Astrocyte (in vitro differentiated cells and primary cell): ENCODE measurements around the gene GLYATL3. TPM values are rescaled to one million over a fixed set of nuclear protein-coding genes. Genes with fewer than 3 reads are reported as not detected.
"Not testable (repeated sequence)": the region's sequence is repeated elsewhere in the genome, so short reads cannot be mapped to it uniquely, and the experiment has no call there.

Source experiments
- DNase-seq: peaks from one replicate; pipeline ENCODE4 v3.0.0-alpha.2; 2010; ENCODE audit warnings: low read depth
- FAIRE-seq: peaks from 2 replicates; lab custom pipeline; 2011; peaks lifted over from hg19 to GRCh38; lab: Jason Lieb, UNC
- H2AFZ ChIP-seq: 2 replicates; pipeline ENCODE4 v1.6.0; 2012; ENCODE audit warnings: low read depth, low read length, inconsistent platforms
- H3K27ac ChIP-seq: 2 replicates; pipeline ENCODE4 v1.5.1; 2011; ENCODE audit warnings: low read depth, low read length, inconsistent platforms
- H3K27me3 ChIP-seq: 2 replicates; pipeline ENCODE4 v1.6.0; 2011; ENCODE audit warnings: low read length, inconsistent platforms; ENCODE audit not compliant: insufficient read depth
- H3K36me3 ChIP-seq: 2 replicates; pipeline ENCODE4 v1.5.1; 2011; ENCODE audit warnings: low read length, inconsistent platforms; ENCODE audit not compliant: insufficient read depth
- H3K4me1 ChIP-seq: 2 replicates; pipeline ENCODE4 v1.5.1; 2011; ENCODE audit warnings: low read length, inconsistent platforms; ENCODE audit not compliant: insufficient read depth
- H3K4me2 ChIP-seq: 2 replicates; pipeline ENCODE4 v1.6.0; 2012; ENCODE audit warnings: low read length, inconsistent platforms
- H3K4me3 ChIP-seq: 2 replicates; pipeline ENCODE4 v1.5.1; 2011; ENCODE audit warnings: low read depth, mild to moderate bottlenecking, low read length, inconsistent platforms; ENCODE audit not compliant: insufficient read depth
- H3K79me2 ChIP-seq: 2 replicates; pipeline ENCODE4 v1.6.0; 2012; ENCODE audit warnings: mild to moderate bottlenecking, low read length, inconsistent platforms; ENCODE audit not compliant: insufficient read depth
- H3K9ac ChIP-seq: 2 replicates; pipeline ENCODE4 v1.6.0; 2012; ENCODE audit warnings: mild to moderate bottlenecking, low read length, inconsistent platforms
- H3K9me3 ChIP-seq: 2 replicates; pipeline ENCODE4 v1.5.1; 2012; ENCODE audit warnings: low read depth, mild to moderate bottlenecking, low read length, inconsistent platforms; ENCODE audit not compliant: insufficient read depth
- H4K20me1 ChIP-seq: 2 replicates; pipeline ENCODE4 v1.6.0; 2012; ENCODE audit warnings: low read length, inconsistent platforms; ENCODE audit not compliant: insufficient read depth
- H3K27ac Mint-ChIP-seq: one replicate; pipeline ENCODE4 v1.8.0; 2021; ENCODE audit warnings: mild to moderate bottlenecking, mixed read lengths; ENCODE audit not compliant: unreplicated experiment
- H3K27me3 Mint-ChIP-seq: one replicate; pipeline ENCODE4 v1.8.0; 2021; ENCODE audit warnings: low read depth, mixed read lengths; ENCODE audit not compliant: unreplicated experiment
- H3K36me3 Mint-ChIP-seq: one replicate; pipeline ENCODE4 v1.8.0; 2021; ENCODE audit warnings: low read depth, mixed read lengths; ENCODE audit not compliant: unreplicated experiment
- H3K4me1 Mint-ChIP-seq: one replicate; pipeline ENCODE4 v1.8.0; 2021; ENCODE audit warnings: low read depth, mixed read lengths; ENCODE audit not compliant: unreplicated experiment
- H3K4me3 Mint-ChIP-seq: one replicate; pipeline ENCODE4 v1.8.0; 2021; ENCODE audit warnings: mild to moderate bottlenecking, moderate library complexity, mixed read lengths; ENCODE audit not compliant: unreplicated experiment
- H3K9me3 Mint-ChIP-seq: one replicate; pipeline ENCODE4 v1.8.0; 2021; ENCODE audit warnings: mild to moderate bottlenecking, mixed read lengths; ENCODE audit not compliant: unreplicated experiment
- EZH2 ChIP-seq: IDR thresholded peaks from 2 replicates; pipeline ENCODE4 v1.6.1; 2012; ENCODE audit warnings: mild to moderate bottlenecking, low read length, inconsistent platforms; ENCODE audit not compliant: insufficient read depth
- total RNA-seq: library from RNA; stranded (reverse); gene quantifications from 2 replicates; pipeline ENCODE4 v1.2.1, GENCODE V29; 2021
- TF ChIP-seq, protein P1 (sequence below): IDR thresholded peaks from 2 replicates; pipeline ENCODE4 v1.5.1; 2011; ENCODE audit warnings: low read depth, mild to moderate bottlenecking, inconsistent platforms, low read length, moderate library complexity; ENCODE audit not compliant: insufficient read depth

GLYATL3 gene
- total RNA-seq, 1 donor from 2014 or later, result not detected

DNA sequence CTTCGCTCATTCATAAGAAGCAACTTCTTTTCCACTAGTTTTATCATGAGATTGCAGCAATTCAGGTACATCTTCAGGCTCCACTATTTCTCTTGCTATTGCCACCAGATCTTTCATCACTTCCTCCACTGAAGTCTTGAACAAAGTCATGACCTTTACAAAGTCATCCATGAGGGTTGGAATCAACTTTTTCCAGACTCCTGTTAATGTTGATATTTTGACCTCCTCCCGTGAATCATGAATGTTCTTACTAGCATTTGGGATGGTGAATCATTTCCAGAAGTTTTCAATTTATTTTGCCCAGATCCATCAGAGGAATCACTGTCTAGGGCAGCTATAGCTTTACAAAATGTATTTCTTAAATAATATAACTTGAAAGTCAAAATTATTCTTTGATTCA is 35.0 kb upstream of the GLYATL3 start:
- H3K9me3 Mint-ChIP-seq, result no peaks in the 10 kb centered on the region
- peaks cover 2% of the 10 kb centered on the region for H3K4me1 Mint-ChIP-seq

DNA sequence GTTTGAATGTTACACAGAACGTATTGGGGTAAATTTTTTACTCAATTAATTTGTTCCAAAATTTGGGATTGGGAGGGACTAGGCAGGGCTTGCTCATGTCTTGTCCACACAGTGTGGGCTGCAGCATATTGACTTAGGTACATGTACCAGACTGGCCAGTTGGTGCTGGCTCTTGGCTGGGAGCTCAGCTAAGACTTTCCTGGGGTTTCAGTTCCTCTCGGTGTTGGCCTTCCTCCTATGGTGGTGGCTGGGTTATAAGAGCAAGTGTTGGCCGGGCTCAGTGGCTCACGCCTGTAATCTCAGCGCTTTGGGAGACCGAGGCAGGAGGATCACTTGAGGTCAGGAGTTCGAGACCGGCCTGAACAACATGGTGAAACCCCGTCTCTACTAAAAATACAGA is 31.7 kb upstream of the GLYATL3 start:
- no peak overlapping the region for H3K27ac Mint-ChIP-seq
- no peaks in the 10 kb centered on the region for H3K27me3 Mint-ChIP-seq
- Histone ChIP-seq H3K9ac (no peak overlapping the region), H2AFZ (no peak overlapping the region), H3K4me3 (no peak overlapping the region), H3K4me2 (no peak overlapping the region), H3K27ac (no peak overlapping the region), H3K79me2 (peaks cover 50% of the 10 kb centered on the region), H4K20me1 (no peaks in the 10 kb centered on the region), H3K27me3 (no peaks in the 10 kb centered on the region), H3K4me1 (peaks cover 4% of the 10 kb centered on the region), H3K9me3 (no peaks in the 10 kb centered on the region), H3K36me3 (no peaks in the 10 kb centered on the region)
- H3K9me3 Mint-ChIP-seq, result no peaks in the 10 kb centered on the region
- H3K36me3 Mint-ChIP-seq, result no peaks in the 10 kb centered on the region
- no peaks in the 10 kb centered on the region for H3K4me1 Mint-ChIP-seq
- H3K4me3 Mint-ChIP-seq, result no peak overlapping the region
- DNase-seq (no peak), FAIRE-seq (no peak)
- TF ChIP-seq, protein P1, sequence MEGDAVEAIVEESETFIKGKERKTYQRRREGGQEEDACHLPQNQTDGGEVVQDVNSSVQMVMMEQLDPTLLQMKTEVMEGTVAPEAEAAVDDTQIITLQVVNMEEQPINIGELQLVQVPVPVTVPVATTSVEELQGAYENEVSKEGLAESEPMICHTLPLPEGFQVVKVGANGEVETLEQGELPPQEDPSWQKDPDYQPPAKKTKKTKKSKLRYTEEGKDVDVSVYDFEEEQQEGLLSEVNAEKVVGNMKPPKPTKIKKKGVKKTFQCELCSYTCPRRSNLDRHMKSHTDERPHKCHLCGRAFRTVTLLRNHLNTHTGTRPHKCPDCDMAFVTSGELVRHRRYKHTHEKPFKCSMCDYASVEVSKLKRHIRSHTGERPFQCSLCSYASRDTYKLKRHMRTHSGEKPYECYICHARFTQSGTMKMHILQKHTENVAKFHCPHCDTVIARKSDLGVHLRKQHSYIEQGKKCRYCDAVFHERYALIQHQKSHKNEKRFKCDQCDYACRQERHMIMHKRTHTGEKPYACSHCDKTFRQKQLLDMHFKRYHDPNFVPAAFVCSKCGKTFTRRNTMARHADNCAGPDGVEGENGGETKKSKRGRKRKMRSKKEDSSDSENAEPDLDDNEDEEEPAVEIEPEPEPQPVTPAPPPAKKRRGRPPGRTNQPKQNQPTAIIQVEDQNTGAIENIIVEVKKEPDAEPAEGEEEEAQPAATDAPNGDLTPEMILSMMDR, result no peak
- no peak for TF ChIP-seq EZH2

More for the DNA sequence above, 35.0 kb upstream of the GLYATL3 start:
- Histone ChIP-seq H3K9me3 (no peaks in the 10 kb centered on the region), H3K27ac (no peak overlapping the region), H2AFZ (no peak overlapping the region), H3K4me1 (peaks cover 4% of the 10 kb centered on the region), H3K9ac (no peak overlapping the region), H4K20me1 (no peaks in the 10 kb centered on the region), H3K4me2 (peak overlapping the region; percentile 93), H3K27me3 (no peaks in the 10 kb centered on the region), H3K36me3 (no peaks in the 10 kb centered on the region), H3K4me3 (no peak overlapping the region), H3K79me2 (peaks cover 82% of the 10 kb centered on the region)
- TF ChIP-seq, protein P1, result no peak
- no peak for TF ChIP-seq EZH2
- no peak for FAIRE-seq
- Mint-ChIP-seq H3K27ac (no peak overlapping the region), H3K36me3 (no peaks in the 10 kb centered on the region), H3K27me3 (no peaks in the 10 kb centered on the region), H3K4me3 (no peak overlapping the region)
- no peak for DNase-seq

DNA sequence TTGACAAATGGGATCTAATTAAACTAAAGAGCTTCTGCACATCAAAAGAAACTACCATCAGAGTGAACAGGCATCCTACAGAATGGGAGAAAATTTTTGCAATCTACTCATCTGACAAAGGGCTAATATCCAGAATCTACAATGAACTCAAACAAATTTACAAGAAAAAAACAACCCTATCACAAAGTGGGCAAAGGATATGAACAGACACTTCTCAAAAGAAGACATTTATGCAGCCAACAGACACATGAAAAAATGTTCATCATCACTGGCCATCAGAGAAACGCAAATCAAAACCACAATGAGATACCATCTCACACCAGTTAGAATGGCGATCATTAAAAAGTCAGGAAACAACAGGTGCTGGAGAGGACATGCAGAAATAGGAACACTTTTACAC is 23.2 kb upstream of the GLYATL3 start:
- H3K27me3 Mint-ChIP-seq, H3K4me3 Mint-ChIP-seq, H3K36me3 ChIP-seq, FAIRE-seq, H3K4me3 ChIP-seq, H3K9ac ChIP-seq, H3K27ac ChIP-seq, H3K36me3 Mint-ChIP-seq, H3K9me3 Mint-ChIP-seq, H3K4me1 ChIP-seq, H3K27ac Mint-ChIP-seq, H3K27me3 ChIP-seq, H3K4me1 Mint-ChIP-seq, DNase-seq, H3K79me2 ChIP-seq, H3K4me2 ChIP-seq, H4K20me1 ChIP-seq, H3K9me3 ChIP-seq, H2AFZ ChIP-seq: not testable (repeated sequence)
